Ovary (tissue), 3 donors: ENCODE results near the gene ITGA6.
"Not testable (repeated sequence)": the region's sequence is repeated elsewhere in the genome, so short reads cannot be mapped to it uniquely, and the experiment has no call there.

Source experiments
- EP300 ChIP-seq: sonication (generic); formaldehyde crosslinking; IDR thresholded peaks from one replicate; pipeline ENCODE4 v1.6.1; 2017; ENCODE audit warnings: antibody characterized with exemption
- POLR2A ChIP-seq: fragments of 450-650 bp; IDR thresholded peaks from one replicate; pipeline ENCODE4 v1.6.1; 2017; ENCODE audit warnings: antibody characterized with exemption, mild to moderate bottlenecking, moderate library complexity
- TF ChIP-seq, protein P1 (sequence below), 3 donors: fragments of 450-650 bp in 2 of 3; fragments of 200-600 bp in 1 of 3; IDR thresholded peaks; one replicate each; pipeline versions ENCODE4 v1.5.1 to v1.8.0; 2016 to 2022; ENCODE audit warnings: antibody characterized with exemption in 3 of 3, mild to moderate bottlenecking in 1 of 3
- donor health status: DM: no; HTN: no; CAD: no.

DNA sequence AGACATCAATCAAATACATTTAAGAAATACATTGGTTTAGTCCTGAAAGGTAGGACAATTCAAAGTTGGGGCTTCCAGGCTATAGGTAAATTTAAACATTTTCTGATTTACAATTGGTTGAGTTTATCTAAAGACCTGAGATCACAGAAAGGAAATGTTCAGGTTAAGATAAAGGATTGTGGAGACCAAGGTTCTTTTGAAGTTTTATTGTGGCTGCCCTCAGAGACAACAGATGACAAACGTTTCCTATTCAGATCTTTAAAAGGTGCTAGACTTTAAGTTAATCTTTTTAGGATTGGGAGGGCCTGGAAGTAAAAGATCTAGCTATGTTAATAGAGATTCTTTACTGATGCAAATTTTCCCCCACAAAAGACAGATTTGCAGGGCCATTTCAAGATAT is 122.4 kb downstream of the ITGA6 start:
- TF ChIP-seq, protein P1, sequence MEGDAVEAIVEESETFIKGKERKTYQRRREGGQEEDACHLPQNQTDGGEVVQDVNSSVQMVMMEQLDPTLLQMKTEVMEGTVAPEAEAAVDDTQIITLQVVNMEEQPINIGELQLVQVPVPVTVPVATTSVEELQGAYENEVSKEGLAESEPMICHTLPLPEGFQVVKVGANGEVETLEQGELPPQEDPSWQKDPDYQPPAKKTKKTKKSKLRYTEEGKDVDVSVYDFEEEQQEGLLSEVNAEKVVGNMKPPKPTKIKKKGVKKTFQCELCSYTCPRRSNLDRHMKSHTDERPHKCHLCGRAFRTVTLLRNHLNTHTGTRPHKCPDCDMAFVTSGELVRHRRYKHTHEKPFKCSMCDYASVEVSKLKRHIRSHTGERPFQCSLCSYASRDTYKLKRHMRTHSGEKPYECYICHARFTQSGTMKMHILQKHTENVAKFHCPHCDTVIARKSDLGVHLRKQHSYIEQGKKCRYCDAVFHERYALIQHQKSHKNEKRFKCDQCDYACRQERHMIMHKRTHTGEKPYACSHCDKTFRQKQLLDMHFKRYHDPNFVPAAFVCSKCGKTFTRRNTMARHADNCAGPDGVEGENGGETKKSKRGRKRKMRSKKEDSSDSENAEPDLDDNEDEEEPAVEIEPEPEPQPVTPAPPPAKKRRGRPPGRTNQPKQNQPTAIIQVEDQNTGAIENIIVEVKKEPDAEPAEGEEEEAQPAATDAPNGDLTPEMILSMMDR (IDR thresholded peaks at IDR 0.05), result not testable (repeated sequence)
- TF ChIP-seq POLR2A, EP300: not testable (repeated sequence)
